NCI-H82 (cell line): ENCODE results near the gene EHBP1L1.

Source experiments
- DNase-seq: peaks from one replicate; lab custom pipeline; 2025; lab: John Stamatoyannopoulos, UW

EHBP1L1 gene

GRCh38 chr11:65595131-65595530 is 19.3 kb downstream of the EHBP1L1 start:
- DNase-seq = no peak

GRCh38 chr11:65595543-65596281 is 19.9 kb downstream of the EHBP1L1 start, which contains the start of gene KCNK7:
Gene KCNK7 (minus strand): TSS chr11:65595800. CDS start chr11:65595772, 28 bp downstream.
- DNase-seq = no peak

- no peak for DNase-seq
Observed at GRCh38 chr11:65596520-65596919, 20.7 kb downstream of the EHBP1L1 start.

- no peak for DNase-seq
Observed at GRCh38 chr11:65598258-65598699, 22.4 kb downstream of the EHBP1L1 start.

- no peak for DNase-seq
Observed at GRCh38 chr11:65599216-65599954, 23.5 kb downstream of the EHBP1L1 start.

- DNase-seq = no peak
Observed at GRCh38 chr11:65599955-65600246, 24.0 kb downstream of the EHBP1L1 start.

GRCh38 chr11:65604258-65604657 is 28.4 kb downstream of the EHBP1L1 start:
- DNase-seq = no peak

- DNase-seq = peak; percentile 24
Observed at GRCh38 chr11:65606876-65607613, 31.2 kb downstream of the EHBP1L1 start.

GRCh38 chr11:65607614-65608426 is 32.0 kb downstream of the EHBP1L1 start:
- DNase-seq = no peak

- no peak for DNase-seq
Observed at GRCh38 chr11:65609229-65609628, 33.4 kb downstream of the EHBP1L1 start.

GRCh38 chr11:65609665-65610064 is 33.8 kb downstream of the EHBP1L1 start:
- DNase-seq = no peak

GRCh38 chr11:65610404-65610803 is 34.6 kb downstream of the EHBP1L1 start:
- no peak for DNase-seq

- DNase-seq = no peak
Observed at GRCh38 chr11:65611028-65611757, 35.3 kb downstream of the EHBP1L1 start.

- no peak for DNase-seq
Observed at GRCh38 chr11:65611758-65612603, 36.1 kb downstream of the EHBP1L1 start.

GRCh38 chr11:65612691-65613090 is 36.8 kb downstream of the EHBP1L1 start:
- DNase-seq = no peak

- no peak for DNase-seq
Observed at GRCh38 chr11:65613091-65613928, 37.5 kb downstream of the EHBP1L1 start.

GRCh38 chr11:65615229-65615949 is 39.5 kb downstream of the EHBP1L1 start, which contains the start of gene PCNX3:
Gene PCNX3 (plus strand): TSS chr11:65615776. CDS start chr11:65616312, 536 bp downstream.
- DNase-seq = peak; percentile 100

- DNase-seq = peak; percentile 51
Observed at GRCh38 chr11:65615950-65616574, 40.2 kb downstream of the EHBP1L1 start.
